Body of pancreas (tissue), 4 donors: ENCODE results near the gene CLASP1. TPM values are rescaled to one million over a fixed set of nuclear protein-coding genes. Genes with fewer than 3 reads are reported as not detected.
"Not testable (repeated sequence)": the region's sequence is repeated elsewhere in the genome, so short reads cannot be mapped to it uniquely, and the experiment has no call there.

Source experiments
- ATAC-seq: fragments of 150-250 bp; one replicate; pipeline ENCODE4 v1.9.1; 2016
- DNase-seq, 4 donors: peaks; one replicate each; pipeline ENCODE4 v3.0.0-alpha.2; 2019
- H3K27ac ChIP-seq, 4 donors: fragments of 200-600 bp; sonication (generic); 1 replicate in 3 of 4; 2 replicates in 1 of 4; pipeline versions ENCODE4 v1.5.1 to v1.6.1; 2016 to 2019; ENCODE audit warnings: mild to moderate bottlenecking in 1 of 4, mixed read lengths in 1 of 4, moderate library complexity in 1 of 4
- H3K27me3 ChIP-seq, 2 donors: fragments of 200-600 bp; sonication (generic); one replicate each; pipeline ENCODE4 v1.6.0; 2016; ENCODE audit warnings: mild to moderate bottlenecking in 1 of 2
- H3K36me3 ChIP-seq, 2 donors: fragments of 200-600 bp; sonication (generic); replicated peaks in 1 of 2; 2 replicates each; pipeline ENCODE4 v1.5.1; 2016; ENCODE audit warnings: low read depth in 2 of 2; ENCODE audit not compliant: insufficient read depth in 1 of 2
- H3K4me1 ChIP-seq: fragments of 200-600 bp; sonication (generic); one replicate; pipeline ENCODE4 v1.6.0; 2016
- H3K4me3 ChIP-seq, 2 donors: fragments of 200-600 bp; sonication (generic); 1 replicate in 1 of 2; 2 replicates in 1 of 2; pipeline ENCODE4 v1.5.1; 2016 to 2019
- H3K9me3 ChIP-seq, 3 donors: fragments of 200-600 bp; sonication (generic); 1 replicate in 2 of 3; 2 replicates in 1 of 3; pipeline ENCODE4 v1.5.1; 2016
- POLR2A ChIP-seq, 3 donors: fragments of 450-650 bp; IDR thresholded peaks; one replicate each; pipeline ENCODE4 v1.6.1; 2016; ENCODE audit warnings: antibody characterized with exemption in 3 of 3, mild to moderate bottlenecking in 2 of 3
- WGBS, 2 donors: methylation state at CpG; one replicate each; pipeline ENCODE4 v1.1.5; 2017; 5-methylcytosine and 5-hydroxymethylcytosine counted together
- intact Hi-C: fragments of 100-400 bp; cut with DNase I; formaldehyde crosslinking; loops from one replicate; pipeline ENCODE4 v1.15.1; 2023
- total RNA-seq, 2 donors: library from RNA; depleted of rRNA; stranded (reverse); fragments of >200 nt; gene quantifications; one replicate each; pipeline ENCODE4 v1.1.0, GENCODE V29; 2016
- TF ChIP-seq, protein P1 (sequence below), 7 experiments: fragments of 450-650 bp in 4 of 7; fragments of 200-600 bp in 3 of 7; sonication (generic) in 3 of 7; IDR thresholded peaks; one replicate each; pipeline ENCODE4 v1.5.1; 2016 to 2019; ENCODE audit warnings: antibody characterized with exemption in 7 of 7

CLASP1 gene
- total RNA-seq, 2 donors from 2014 or later: 28.5 to 44.2 TPM

DNA sequence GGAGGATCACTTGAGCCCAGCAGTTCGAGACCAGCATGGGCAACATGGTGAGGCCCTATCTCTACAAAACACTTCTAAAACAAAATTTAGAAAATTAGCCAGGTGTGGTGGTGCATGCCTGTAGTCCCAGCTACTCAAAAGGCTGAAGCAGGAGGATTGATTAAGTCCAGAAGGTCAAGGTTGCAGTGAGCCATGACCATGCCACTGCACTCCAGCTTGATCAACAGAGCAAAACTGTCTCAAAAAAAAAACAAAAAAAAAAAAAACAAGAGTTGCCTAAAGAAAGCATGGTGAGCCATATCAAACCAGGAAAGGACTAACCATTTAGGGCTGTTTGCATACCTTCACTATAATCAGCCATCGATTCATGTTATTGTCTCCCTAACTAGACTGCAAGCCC lies 4.5 kb downstream of the CLASP1 start:
- ATAC-seq (no peak), DNase-seq (no peak)
- intact Hi-C loops: no loop called here
- H3K4me1 ChIP-seq: peaks cover 19% of the 10 kb centered on the region
- WGBS, 2 donors: 63 to 84% methylated on average over 1 to 2 of the region's 2 CpGs
- H3K4me3 ChIP-seq: no peak overlapping the region
- no peak overlapping the region for H3K27ac ChIP-seq
- H3K27me3 ChIP-seq: no peaks in the 10 kb centered on the region
- H3K9me3 ChIP-seq: no peaks in the 10 kb centered on the region
- TF ChIP-seq POLR2A (IDR thresholded peaks at IDR 0.05): no peak
- TF ChIP-seq, protein P1, sequence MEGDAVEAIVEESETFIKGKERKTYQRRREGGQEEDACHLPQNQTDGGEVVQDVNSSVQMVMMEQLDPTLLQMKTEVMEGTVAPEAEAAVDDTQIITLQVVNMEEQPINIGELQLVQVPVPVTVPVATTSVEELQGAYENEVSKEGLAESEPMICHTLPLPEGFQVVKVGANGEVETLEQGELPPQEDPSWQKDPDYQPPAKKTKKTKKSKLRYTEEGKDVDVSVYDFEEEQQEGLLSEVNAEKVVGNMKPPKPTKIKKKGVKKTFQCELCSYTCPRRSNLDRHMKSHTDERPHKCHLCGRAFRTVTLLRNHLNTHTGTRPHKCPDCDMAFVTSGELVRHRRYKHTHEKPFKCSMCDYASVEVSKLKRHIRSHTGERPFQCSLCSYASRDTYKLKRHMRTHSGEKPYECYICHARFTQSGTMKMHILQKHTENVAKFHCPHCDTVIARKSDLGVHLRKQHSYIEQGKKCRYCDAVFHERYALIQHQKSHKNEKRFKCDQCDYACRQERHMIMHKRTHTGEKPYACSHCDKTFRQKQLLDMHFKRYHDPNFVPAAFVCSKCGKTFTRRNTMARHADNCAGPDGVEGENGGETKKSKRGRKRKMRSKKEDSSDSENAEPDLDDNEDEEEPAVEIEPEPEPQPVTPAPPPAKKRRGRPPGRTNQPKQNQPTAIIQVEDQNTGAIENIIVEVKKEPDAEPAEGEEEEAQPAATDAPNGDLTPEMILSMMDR (IDR thresholded peaks at IDR 0.05): no peak
- H3K36me3 ChIP-seq: no peaks in the 10 kb centered on the region

DNA sequence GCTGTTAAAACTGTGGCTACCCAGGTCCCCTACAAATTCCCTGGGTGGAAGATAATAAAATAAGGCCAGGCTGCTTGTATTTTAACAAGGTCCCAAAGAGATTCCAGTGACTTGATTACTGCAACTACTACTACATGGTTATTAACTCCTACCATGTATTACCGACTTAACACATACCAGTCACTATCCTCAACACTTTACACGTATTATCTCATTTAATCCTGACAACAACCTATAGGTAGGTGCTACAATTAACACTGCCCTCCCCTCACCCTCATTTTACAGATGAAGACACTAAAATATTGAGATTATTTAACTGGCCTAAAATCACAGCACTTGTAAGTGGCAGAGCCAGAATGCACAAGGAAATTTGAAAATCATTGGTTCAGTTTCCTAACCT lies 5.4 kb downstream of the CLASP1 start:
- no peak for ATAC-seq
- H3K4me3 ChIP-seq: no peak overlapping the region
- 89 to 92% methylated on average over 2 of the region's 2 CpGs for WGBS, 2 donors
- peaks cover 19% of the 10 kb centered on the region for H3K4me1 ChIP-seq
- TF ChIP-seq, protein P1 (IDR thresholded peaks at IDR 0.05): no peak
- no peak for TF ChIP-seq POLR2A (IDR thresholded peaks at IDR 0.05)
- intact Hi-C loops: no loop called here
- H3K27me3 ChIP-seq: no peaks in the 10 kb centered on the region
- DNase-seq: no peak
- no peaks in the 10 kb centered on the region for H3K9me3 ChIP-seq
- no peak overlapping the region for H3K27ac ChIP-seq
- peaks cover 0 to 3% of the 10 kb centered on the region in 2 donors for H3K36me3 ChIP-seq

DNA sequence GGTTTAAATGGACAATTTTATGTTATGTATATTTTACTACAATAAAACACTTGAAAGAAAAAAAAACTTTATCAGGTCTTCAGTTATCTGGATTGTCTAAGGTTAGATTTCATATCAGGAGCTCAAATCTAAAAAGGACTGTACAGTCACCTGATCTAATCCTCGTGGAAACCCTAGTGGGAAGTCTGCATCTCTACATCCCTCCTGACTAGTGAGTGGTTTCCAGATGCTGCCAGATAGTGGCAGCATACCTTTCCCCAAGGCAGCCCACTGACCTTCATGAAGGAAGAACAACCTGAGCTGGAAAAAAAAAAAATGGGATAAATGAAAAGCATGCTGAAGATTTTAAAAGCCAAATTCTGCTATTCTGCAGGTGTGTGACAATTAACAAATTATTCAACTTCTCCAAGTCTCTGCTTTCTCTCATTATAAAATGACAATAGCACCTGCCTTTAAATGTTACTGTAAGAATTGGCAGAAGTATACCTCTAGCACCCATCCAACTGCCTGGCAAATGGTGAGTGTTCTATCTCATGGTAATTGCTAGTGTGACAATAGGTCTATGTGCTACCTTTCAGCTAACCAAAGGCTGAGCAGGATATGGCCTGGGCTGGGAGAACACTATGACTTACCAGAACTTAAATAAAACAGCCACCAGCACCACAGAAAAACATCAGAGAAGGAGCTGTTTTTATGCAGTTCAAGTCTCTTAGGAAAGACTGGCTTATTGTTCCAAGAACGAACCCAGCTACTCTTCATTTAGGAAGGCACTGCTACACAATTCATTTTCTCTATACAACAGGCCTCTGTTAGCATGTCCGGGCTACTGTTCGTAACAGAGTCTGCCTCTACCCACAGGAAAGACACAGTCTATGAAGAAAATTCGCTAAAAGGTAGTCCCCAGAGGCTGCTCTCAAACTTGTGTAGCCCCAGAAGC lies 8.6 kb downstream of the CLASP1 start:
- Histone ChIP-seq H3K4me1 (peaks cover 9% of the 10 kb centered on the region), H3K9me3 (no peaks in the 10 kb centered on the region), H3K36me3 (peaks cover 0 to 3% of the 10 kb centered on the region in 2 donors), H3K4me3 (no peak overlapping the region), H3K27ac (no peak overlapping the region), H3K27me3 (no peaks in the 10 kb centered on the region)
- TF ChIP-seq, protein P1 (IDR thresholded peaks at IDR 0.05): no peak
- no peak for TF ChIP-seq POLR2A (IDR thresholded peaks at IDR 0.05)
- intact Hi-C loops: no loop called here
- no peak for ATAC-seq
- WGBS, 2 donors: 66 to 80% methylated on average over 5 of the region's 5 CpGs
- DNase-seq: no peak

DNA sequence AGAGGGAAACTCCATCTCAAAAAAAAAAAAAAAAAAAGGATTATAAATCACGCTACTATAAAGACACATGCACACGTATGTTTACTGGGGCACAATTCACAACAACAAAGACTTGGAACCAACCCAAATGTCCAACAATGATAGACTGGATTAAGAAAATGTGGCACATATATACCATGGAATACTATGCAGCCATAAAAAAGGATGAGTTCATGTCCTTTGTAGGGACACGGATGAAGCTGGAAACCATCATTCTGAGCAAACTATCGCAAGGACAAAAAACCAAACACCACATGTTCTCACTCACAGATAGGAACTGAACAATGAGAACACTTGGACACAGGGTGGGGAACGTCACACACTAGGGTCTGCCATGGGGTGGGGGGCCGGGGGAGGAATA lies 9.4 kb downstream of the CLASP1 start:
- H3K4me3 ChIP-seq, H3K36me3 ChIP-seq, intact Hi-C loops, H3K9me3 ChIP-seq, H3K4me1 ChIP-seq, H3K27ac ChIP-seq, ATAC-seq, H3K27me3 ChIP-seq, DNase-seq: not testable (repeated sequence)
- 95 to 96% methylated on average over 6 of the region's 6 CpGs for WGBS, 2 donors

DNA sequence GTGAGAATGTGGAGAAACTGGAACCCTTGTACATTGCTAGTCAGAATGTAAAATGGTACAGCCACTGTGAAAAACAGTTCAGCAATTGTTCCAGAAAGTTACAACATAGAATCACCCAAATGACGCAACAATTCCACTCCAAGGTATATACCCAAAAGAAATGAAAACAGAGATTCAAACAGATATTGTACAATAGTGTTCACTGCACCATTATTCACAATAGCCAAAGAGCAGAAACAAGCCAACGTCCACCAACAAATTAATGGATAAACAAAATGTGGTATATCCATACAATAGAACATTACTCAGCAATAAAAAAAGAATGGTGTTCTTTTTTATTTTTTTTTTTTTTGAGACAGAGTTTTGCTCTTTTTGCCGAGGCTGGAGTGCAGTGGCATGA lies 10.9 kb downstream of the CLASP1 start:
- no peak for ATAC-seq
- Histone ChIP-seq H3K9me3 (no peaks in the 10 kb centered on the region), H3K4me3 (no peak overlapping the region), H3K36me3 (peaks cover 0 to 3% of the 10 kb centered on the region in 2 donors), H3K27ac (no peak overlapping the region), H3K4me1 (peaks cover 16% of the 10 kb centered on the region), H3K27me3 (no peaks in the 10 kb centered on the region)
- WGBS, 2 donors: 96% methylated on average over 3 of the region's 3 CpGs
- no peak for DNase-seq
- intact Hi-C loops: no loop called here
- no peak for TF ChIP-seq POLR2A (IDR thresholded peaks at IDR 0.05)
- TF ChIP-seq, protein P1 (IDR thresholded peaks at IDR 0.05): no peak
